HepG2 (cell line): ENCODE measurements around the gene BCAT1. TPM values are rescaled to one million over a fixed set of nuclear protein-coding genes. Genes with fewer than 3 reads are reported as not detected.

ENCODE experiments used
- ATAC-seq: fragments of 200-7000 bp; cut with Tn5 transposase; 3 replicates; pipeline ENCODE4 v1.9.1; 2020; ENCODE audit warnings: mild to moderate bottlenecking, moderate library complexity
- BruUV-seq: library from RNA; stranded (reverse); fragments of 400-500 nt; replicated peaks from 2 replicates; lab custom pipeline; 2021; lab: Mats Ljungman, UMichigan
- CTCF ChIA-PET: fragments of 300-600 bp; formaldehyde crosslinking; extraction: SDS; loops from one replicate; lab custom pipeline; 2021; ENCODE audit warnings: low total read pairs, inconsistent platforms, low intra/inter-chr PET ratio; lab: Yijun Ruan, JAX
- POLR2A ChIA-PET: fragments of 350-600 bp; sonication (Branson Sonifier 250); formaldehyde crosslinking; loops from one replicate; lab custom pipeline; 2020; ENCODE audit warnings: antibody characterized with exemption, inconsistent platforms; lab: Yijun Ruan, JAX
- DNase-seq: peaks from one replicate; pipeline ENCODE4 v3.0.0-alpha.2; 2015; ENCODE audit warnings: low spot score
- FAIRE-seq: peaks from 3 replicates; lab custom pipeline; 2011; peaks lifted over from hg19 to GRCh38; lab: Jason Lieb, UNC
- H2AFZ ChIP-seq: one replicate; pipeline ENCODE4 v1.6.1; 2011; ENCODE audit warnings: low read length, inconsistent platforms
- H3K27ac ChIP-seq: fragments of 300-600 bp; 3 replicates; pipeline ENCODE4 v1.8.0; 2011; ENCODE audit warnings: mixed run types, mild to moderate bottlenecking, mixed read lengths, low read length, inconsistent platforms; ENCODE audit not compliant: insufficient read depth; ENCODE audit errors: extremely low read length
- H3K27me3 ChIP-seq, 2 experiments: fragments of 200-600 bp in 1 of 2; 2 replicates in 1 of 2; 3 replicates in 1 of 2; pipeline versions ENCODE4 v1.6.0 to v1.8.0; 2011; ENCODE audit warnings: low read length in 2 of 2, mild to moderate bottlenecking in 2 of 2, moderate library complexity in 2 of 2, inconsistent platforms in 1 of 2; ENCODE audit not compliant: insufficient read depth in 2 of 2, control insufficient read depth in 1 of 2
- H3K36me3 ChIP-seq, 2 experiments: fragments of 200-600 bp in 1 of 2; replicated peaks in 1 of 2; 2 replicates in 1 of 2; 3 replicates in 1 of 2; pipeline versions ENCODE4 v1.5.1 to v1.8.0; 2011; ENCODE audit warnings: low read length in 2 of 2, inconsistent platforms in 1 of 2; ENCODE audit not compliant: insufficient read depth in 2 of 2, control insufficient read depth in 1 of 2
- H3K4me1 ChIP-seq: 2 replicates; pipeline ENCODE4 v1.5.1; 2012; ENCODE audit warnings: low read length, inconsistent platforms; ENCODE audit not compliant: insufficient read depth
- H3K4me2 ChIP-seq: 2 replicates; pipeline ENCODE4 v1.6.0; 2011; ENCODE audit warnings: low read depth, low read length, inconsistent platforms
- H3K4me3 ChIP-seq, 3 experiments: fragments of 200-600 bp in 1 of 3; sonication (generic), shearing (Covaris generic) in 1 of 3; replicated peaks in 1 of 3; 2 replicates each; pipeline ENCODE4 v1.5.1; 2011 to 2016; ENCODE audit warnings: low read length in 3 of 3, inconsistent platforms in 2 of 3, low read depth in 2 of 3, mild to moderate bottlenecking in 2 of 3, control low read depth in 1 of 3, mixed read lengths in 1 of 3; ENCODE audit not compliant: insufficient read depth in 1 of 3
- H3K79me2 ChIP-seq: one replicate; pipeline ENCODE4 v1.6.1; 2011; ENCODE audit warnings: low read length, inconsistent platforms; ENCODE audit not compliant: insufficient read depth
- H3K9ac ChIP-seq: 2 replicates; pipeline ENCODE4 v1.6.0; 2011; ENCODE audit warnings: mild to moderate bottlenecking, low read depth, low read length, inconsistent platforms; ENCODE audit not compliant: insufficient read depth
- H3K9me3 ChIP-seq: 2 replicates; pipeline ENCODE4 v1.5.1; 2012; ENCODE audit warnings: mild to moderate bottlenecking, low read length
- H4K20me1 ChIP-seq: 2 replicates; pipeline ENCODE4 v1.6.0; 2011; ENCODE audit warnings: inconsistent platforms, mild to moderate bottlenecking, low read length, moderate library complexity; ENCODE audit not compliant: insufficient read depth
- BHLHE40 ChIP-seq: IDR thresholded peaks from 2 replicates; pipeline ENCODE4 v1.6.1; 2011; ENCODE audit warnings: low read length, improper control_type of control experiment
- FOXO1 ChIP-seq: sonication (generic); formaldehyde crosslinking; IDR thresholded peaks from 2 replicates; pipeline ENCODE4 v1.4.0; 2020; ENCODE audit warnings: missing genetic modification reagents
- GTF3A ChIP-seq: sonication (generic); formaldehyde crosslinking; conservative IDR thresholded peaks from 2 replicates; pipeline ENCODE4 v1.4.0; 2020; ENCODE audit warnings: mild to moderate bottlenecking, missing genetic modification reagents
- IRF2 ChIP-seq: IDR thresholded peaks from 2 replicates; pipeline ENCODE4 v1.6.1; 2018; ENCODE audit warnings: missing genetic modification reagents, missing compliant biosample characterization
- PHF20 ChIP-seq: sonication (generic); formaldehyde crosslinking; IDR thresholded peaks from 2 replicates; pipeline ENCODE4 v1.5.0; 2020; ENCODE audit warnings: mild to moderate bottlenecking, missing genetic modification reagents
- PLRG1 ChIP-seq: fragments of 450-650 bp; conservative IDR thresholded peaks from 2 replicates; pipeline ENCODE4 v1.6.1; 2016
- RORA ChIP-seq: sonication (generic); formaldehyde crosslinking; IDR thresholded peaks from 2 replicates; pipeline ENCODE4 v1.5.0; 2020; ENCODE audit warnings: mild to moderate bottlenecking, missing genetic modification reagents, moderate library complexity
- SRSF9 ChIP-seq: fragments of 200-400 bp; formaldehyde crosslinking; IDR thresholded peaks from 2 replicates; pipeline ENCODE4 v1.6.1; 2018; ENCODE audit warnings: borderline replicate concordance, mild to moderate bottlenecking, low read depth, low read length; ENCODE audit not compliant: insufficient read depth, poor library complexity, severe bottlenecking
- TEAD3 ChIP-seq: optimal IDR thresholded peaks from 2 replicates; pipeline ENCODE3; 2016; ENCODE audit warnings: borderline replicate concordance
- ZNF432 ChIP-seq: sonication (generic); formaldehyde crosslinking; IDR thresholded peaks from 2 replicates; pipeline ENCODE4 v1.5.0; 2020; ENCODE audit warnings: missing genetic modification reagents, mild to moderate bottlenecking, borderline replicate concordance
- ZNF564 ChIP-seq: sonication (generic); formaldehyde crosslinking; IDR thresholded peaks from 2 replicates; pipeline ENCODE4 v1.8.1; 2023; ENCODE audit warnings: mild to moderate bottlenecking, missing genetic modification reagents
- ZNF878 ChIP-seq: sonication (generic); formaldehyde crosslinking; IDR thresholded peaks from 2 replicates; pipeline ENCODE4 v1.8.1; 2023; ENCODE audit warnings: mild to moderate bottlenecking, missing genetic modification reagents, moderate library complexity
- WGBS: methylation state at CpG from one replicate; pipeline ENCODE4 v1.1.6; 2017; ENCODE audit warnings: low lambda C conversion rate; 5-methylcytosine and 5-hydroxymethylcytosine counted together
- in situ Hi-C: cut with HindIII; loops from 2 replicates; pipeline ENCODE4 v1.10.0; 2017; ENCODE audit warnings: low pct_unique_long_range_greater_than_20kb; ENCODE audit not compliant: extremely low pct_ligation_motif_present
- intact Hi-C: fragments of 100-400 bp; cut with micrococcal nuclease; formaldehyde crosslinking; loops from one replicate; pipeline ENCODE4 v1.10.0; 2022; ENCODE audit not compliant: unreplicated experiment
- polyA plus RNA-seq, 8 experiments: library from polyadenylated mRNA; depleted of rRNA in 3 of 8; stranded (reverse) in 7 of 8; unstranded in 1 of 8; fragments of >200 nt; fragmentation: Illumina TruSeq in 4 of 8; extraction: Trizol in 4 of 8; gene quantifications; 2 replicates each; pipeline versions ENCODE4 v1.2.1 to v1.2.3, GENCODE V29; 2011 to 2016; ENCODE audit warnings: low read depth in 4 of 8, missing spikeins in 1 of 8, mixed read lengths in 1 of 8; ENCODE audit not compliant: insufficient read depth in 1 of 8
- total RNA-seq, 5 experiments: library from RNA; depleted of rRNA; stranded (reverse); fragments of >200 nt; fragmentation: Illumina TruSeq; extraction: Trizol; gene quantifications; 2 replicates each; pipeline ENCODE4 v1.2.3, GENCODE V29; 2016; ENCODE audit warnings: low read depth in 1 of 5
- TF ChIP-seq, protein P1 (sequence below): sonication (generic); formaldehyde crosslinking; IDR thresholded peaks from 2 replicates; pipeline ENCODE4 v1.8.0; 2022; ENCODE audit warnings: missing genetic modification reagents, mild to moderate bottlenecking, borderline replicate concordance
- TF ChIP-seq, protein P2 (sequence below): sonication (generic); formaldehyde crosslinking; IDR thresholded peaks from 2 replicates; pipeline ENCODE4 v1.5.0; 2020; ENCODE audit warnings: missing genetic modification reagents
- TF ChIP-seq, protein P3 (sequence below): sonication (generic); formaldehyde crosslinking; IDR thresholded peaks from 2 replicates; pipeline ENCODE4 v1.5.0; 2020; ENCODE audit warnings: mild to moderate bottlenecking, missing genetic modification reagents

Gene BCAT1
- total and polyA plus RNA-seq, 2 of the 13 experiments (the other 11 are each of a cell fraction or from before 2014, with no cell fraction given): 8.0 to 75.5 TPM

DNA sequence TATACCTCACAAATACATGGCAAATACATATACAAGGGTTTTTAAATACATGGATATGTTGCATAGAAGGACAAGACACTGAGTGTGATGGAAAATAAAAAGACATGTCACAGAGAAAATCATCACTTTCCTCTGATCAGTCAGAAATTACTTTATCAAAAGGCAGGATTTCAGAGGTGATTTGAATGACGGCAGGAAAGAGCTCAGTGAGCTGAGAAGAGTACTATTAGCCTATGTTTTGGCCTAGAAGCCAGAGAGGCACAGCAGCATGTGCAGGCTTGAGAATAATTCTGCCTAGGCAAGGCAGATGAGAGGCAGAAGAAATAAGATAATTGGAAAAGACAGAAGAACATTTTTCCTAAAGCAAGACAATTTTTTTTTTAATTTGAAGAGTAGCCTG is 94.9 kb downstream of the BCAT1 start:
- Histone ChIP-seq H3K4me2 (no peak overlapping the region), H3K9ac (no peak overlapping the region), H3K9me3 (no peaks in the 10 kb centered on the region), H3K79me2 (no peaks in the 10 kb centered on the region), H3K4me1 (no peaks in the 10 kb centered on the region), H4K20me1 (no peaks in the 10 kb centered on the region), H2AFZ (no peak overlapping the region), H3K27me3 (no peaks in the 10 kb centered on the region), H3K36me3 (peaks cover 0 to 7% of the 10 kb centered on the region in 2 experiments; a peak in 3 of 5 replicates), H3K4me3 (no peak overlapping the region), H3K27ac (no peak overlapping the region)
- ATAC-seq (no peak), DNase-seq (no peak), FAIRE-seq (no peak)
- intact Hi-C loops (loop anchor here (10.0 kb wide), 1 partner anchor 281 kb away; no protein-coding TSS in a partner anchor), in situ Hi-C loops (no loop called here)
- no TSS peak for BruUV-seq
- TF ChIP-seq PLRG1 (no peak), RORA (CRISPR knock-in tag) (no peak), GTF3A (no peak), BHLHE40 (no peak), ZNF432 (CRISPR knock-in tag) (no peak), SRSF9 (no peak), FOXO1 (CRISPR knock-in tag) (no peak), PHF20 (CRISPR knock-in tag) (no peak), ZNF564 (CRISPR knock-in tag) (no peak), IRF2 (CRISPR knock-in tag) (no peak), TEAD3 (CRISPR knock-in tag) (no peak), ZNF878 (CRISPR knock-in tag) (no peak)
- TF ChIP-seq, protein P1, sequence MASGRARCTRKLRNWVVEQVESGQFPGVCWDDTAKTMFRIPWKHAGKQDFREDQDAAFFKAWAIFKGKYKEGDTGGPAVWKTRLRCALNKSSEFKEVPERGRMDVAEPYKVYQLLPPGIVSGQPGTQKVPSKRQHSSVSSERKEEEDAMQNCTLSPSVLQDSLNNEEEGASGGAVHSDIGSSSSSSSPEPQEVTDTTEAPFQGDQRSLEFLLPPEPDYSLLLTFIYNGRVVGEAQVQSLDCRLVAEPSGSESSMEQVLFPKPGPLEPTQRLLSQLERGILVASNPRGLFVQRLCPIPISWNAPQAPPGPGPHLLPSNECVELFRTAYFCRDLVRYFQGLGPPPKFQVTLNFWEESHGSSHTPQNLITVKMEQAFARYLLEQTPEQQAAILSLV: no peak
- TF ChIP-seq, protein P2, sequence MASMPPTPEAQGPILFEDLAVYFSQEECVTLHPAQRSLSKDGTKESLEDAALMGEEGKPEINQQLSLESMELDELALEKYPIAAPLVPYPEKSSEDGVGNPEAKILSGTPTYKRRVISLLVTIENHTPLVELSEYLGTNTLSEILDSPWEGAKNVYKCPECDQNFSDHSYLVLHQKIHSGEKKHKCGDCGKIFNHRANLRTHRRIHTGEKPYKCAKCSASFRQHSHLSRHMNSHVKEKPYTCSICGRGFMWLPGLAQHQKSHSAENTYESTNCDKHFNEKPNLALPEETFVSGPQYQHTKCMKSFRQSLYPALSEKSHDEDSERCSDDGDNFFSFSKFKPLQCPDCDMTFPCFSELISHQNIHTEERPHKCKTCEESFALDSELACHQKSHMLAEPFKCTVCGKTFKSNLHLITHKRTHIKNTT: no peak
- TF ChIP-seq, protein P3, sequence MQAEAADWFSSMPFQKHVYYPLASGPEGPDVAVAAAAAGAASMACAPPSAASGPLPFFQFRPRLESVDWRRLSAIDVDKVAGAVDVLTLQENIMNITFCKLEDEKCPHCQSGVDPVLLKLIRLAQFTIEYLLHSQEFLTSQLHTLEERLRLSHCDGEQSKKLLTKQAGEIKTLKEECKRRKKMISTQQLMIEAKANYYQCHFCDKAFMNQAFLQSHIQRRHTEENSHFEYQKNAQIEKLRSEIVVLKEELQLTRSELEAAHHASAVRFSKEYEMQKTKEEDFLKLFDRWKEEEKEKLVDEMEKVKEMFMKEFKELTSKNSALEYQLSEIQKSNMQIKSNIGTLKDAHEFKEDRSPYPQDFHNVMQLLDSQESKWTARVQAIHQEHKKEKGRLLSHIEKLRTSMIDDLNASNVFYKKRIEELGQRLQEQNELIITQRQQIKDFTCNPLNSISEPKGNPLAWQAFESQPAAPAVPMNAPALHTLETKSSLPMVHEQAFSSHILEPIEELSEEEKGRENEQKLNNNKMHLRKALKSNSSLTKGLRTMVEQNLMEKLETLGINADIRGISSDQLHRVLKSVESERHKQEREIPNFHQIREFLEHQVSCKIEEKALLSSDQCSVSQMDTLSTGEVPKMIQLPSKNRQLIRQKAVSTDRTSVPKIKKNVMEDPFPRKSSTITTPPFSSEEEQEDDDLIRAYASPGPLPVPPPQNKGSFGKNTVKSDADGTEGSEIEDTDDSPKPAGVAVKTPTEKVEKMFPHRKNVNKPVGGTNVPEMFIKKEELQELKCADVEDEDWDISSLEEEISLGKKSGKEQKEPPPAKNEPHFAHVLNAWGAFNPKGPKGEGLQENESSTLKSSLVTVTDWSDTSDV: no peak
- ChIA-PET POLR2A (no interaction called here), CTCF (no interaction called here)
- 97% methylated on average over 1 of the region's 1 CpG for WGBS
